Muscle layer of colon (tissue), 2 donors: Measurements from ENCODE around the gene PLEKHB1.
"Not testable (repeated sequence)": the region's sequence is repeated elsewhere in the genome, so short reads cannot be mapped to it uniquely, and the experiment has no call there.

Experiments used
- H3K27ac ChIP-seq: one replicate; pipeline ENCODE4 v1.7.0; 2013; ENCODE audit warnings: low read depth, mild to moderate bottlenecking, low read length, moderate library complexity
- H3K27me3 ChIP-seq, 2 donors: one replicate each; pipeline ENCODE4 v1.7.0; 2013; ENCODE audit warnings: low read length in 2 of 2, mild to moderate bottlenecking in 2 of 2; ENCODE audit not compliant: insufficient read depth in 2 of 2, control insufficient read depth in 1 of 2
- H3K36me3 ChIP-seq: one replicate; pipeline ENCODE4 v1.7.0; 2013; ENCODE audit warnings: mild to moderate bottlenecking, low read length; ENCODE audit not compliant: insufficient read depth
- H3K4me1 ChIP-seq: one replicate; pipeline ENCODE4 v1.7.0; 2013; ENCODE audit warnings: mild to moderate bottlenecking, low read length; ENCODE audit not compliant: insufficient read depth
- H3K4me3 ChIP-seq, 2 donors: one replicate each; pipeline ENCODE4 v1.7.0; 2013; ENCODE audit warnings: low read length in 2 of 2, low read depth in 1 of 2, mild to moderate bottlenecking in 1 of 2, moderate library complexity in 1 of 2
- H3K9ac ChIP-seq: one replicate; pipeline ENCODE4 v1.7.0; 2013; ENCODE audit warnings: low read length
- H3K9me3 ChIP-seq: one replicate; pipeline ENCODE4 v1.7.0; 2013; ENCODE audit warnings: mild to moderate bottlenecking, low read length
- donor health status: abdominal sarcoma.
- donor health status: Adenocarcinoma of cecum.

The PLEKHB1 gene

GRCh38 chr11:73660497-73661034 lies 14.2 kb downstream of the PLEKHB1 start:
- H3K27me3 ChIP-seq: no peaks in the 10 kb centered on the region
- no peaks in the 10 kb centered on the region for H3K4me1 ChIP-seq
- H3K9ac ChIP-seq: no peak overlapping the region
- H3K4me3 ChIP-seq: peak overlapping the region; percentile 12 to 49
- H3K9me3 ChIP-seq: no peaks in the 10 kb centered on the region
- H3K36me3 ChIP-seq: no peaks in the 10 kb centered on the region
- H3K27ac ChIP-seq: no peak overlapping the region

GRCh38 chr11:73661035-73661628 lies 14.8 kb downstream of the PLEKHB1 start:
- H3K27ac ChIP-seq: no peak overlapping the region
- H3K36me3 ChIP-seq: no peaks in the 10 kb centered on the region
- no peaks in the 10 kb centered on the region for H3K9me3 ChIP-seq
- no peak overlapping the region for H3K9ac ChIP-seq
- H3K4me1 ChIP-seq: no peaks in the 10 kb centered on the region
- H3K27me3 ChIP-seq: no peaks in the 10 kb centered on the region
- H3K4me3 ChIP-seq: peak overlapping the region; percentile 33 to 49

DNA sequence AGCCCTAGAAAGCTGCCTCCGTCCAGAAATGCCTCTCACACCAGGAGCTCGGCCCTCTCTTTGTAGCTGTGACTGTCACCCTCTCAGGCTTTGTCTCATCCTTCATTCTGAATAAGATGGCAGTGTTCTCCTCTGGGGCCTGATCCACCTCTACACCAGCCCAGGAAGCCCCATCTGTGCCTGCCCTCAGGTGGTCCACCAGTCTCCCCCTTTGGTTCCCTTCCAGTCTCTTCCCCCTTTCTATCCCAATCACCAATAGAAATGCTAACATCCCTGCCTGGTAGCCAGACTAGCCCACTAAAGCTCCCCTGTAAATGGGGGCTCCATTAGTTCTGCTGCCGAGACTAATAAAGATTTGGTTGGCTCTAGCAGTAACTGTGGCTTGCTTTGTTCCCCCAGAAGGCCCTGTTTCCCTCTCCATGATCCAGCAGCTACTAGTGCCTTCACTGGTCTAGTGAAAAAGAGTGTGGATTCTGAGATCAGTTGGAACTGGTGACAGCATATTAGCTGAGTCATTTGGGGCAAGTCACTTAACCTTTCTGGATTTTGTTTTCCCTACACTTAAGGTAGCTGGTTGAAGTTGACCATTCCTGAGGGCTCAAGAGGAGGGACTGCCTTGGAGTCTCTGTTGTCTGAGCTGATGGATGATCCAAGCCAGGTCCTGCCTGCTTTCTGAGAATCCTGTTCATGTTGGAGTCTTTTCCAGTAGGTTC lies 16.2 kb downstream of the PLEKHB1 start:
- Histone ChIP-seq H3K36me3 (no peaks in the 10 kb centered on the region), H3K27ac (no peak overlapping the region), H3K9ac (no peak overlapping the region), H3K9me3 (no peaks in the 10 kb centered on the region), H3K4me1 (no peaks in the 10 kb centered on the region), H3K4me3 (no peak overlapping the region), H3K27me3 (no peaks in the 10 kb centered on the region)

- Histone ChIP-seq H3K27me3 (no peaks in the 10 kb centered on the region), H3K9me3 (no peaks in the 10 kb centered on the region), H3K27ac (no peak overlapping the region), H3K4me1 (no peaks in the 10 kb centered on the region), H3K9ac (no peak overlapping the region), H3K36me3 (no peaks in the 10 kb centered on the region), H3K4me3 (no peak overlapping the region)
Measured at GRCh38 chr11:73663604-73664495, 17.5 kb downstream of the PLEKHB1 start.

DNA sequence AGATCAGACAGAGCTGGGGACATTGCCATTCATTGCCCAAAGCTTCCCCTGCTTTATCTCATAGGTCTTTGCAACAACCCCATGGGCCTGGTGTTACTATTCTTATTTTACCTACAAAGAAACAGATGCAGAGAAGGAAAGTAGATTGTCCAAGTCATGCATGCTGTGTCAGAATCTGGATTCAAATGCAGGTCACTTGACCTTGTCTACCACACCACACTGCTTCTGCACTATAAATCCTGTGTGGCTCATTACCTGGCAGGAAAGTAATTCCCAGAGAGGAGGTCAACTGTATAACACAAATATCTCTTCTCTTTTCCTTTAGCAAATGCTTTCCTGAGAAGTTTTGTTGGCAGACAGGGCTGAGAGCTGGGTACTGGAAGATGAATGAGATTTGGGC lies 18.5 kb downstream of the PLEKHB1 start:
- H3K27me3 ChIP-seq: no peaks in the 10 kb centered on the region
- H3K4me1 ChIP-seq: no peaks in the 10 kb centered on the region
- no peak overlapping the region for H3K4me3 ChIP-seq
- H3K36me3 ChIP-seq: no peaks in the 10 kb centered on the region
- H3K9me3 ChIP-seq: no peaks in the 10 kb centered on the region
- H3K9ac ChIP-seq: no peak overlapping the region
- H3K27ac ChIP-seq: no peak overlapping the region

GRCh38 chr11:73667891-73668290 lies 21.5 kb downstream of the PLEKHB1 start:
- no peaks in the 10 kb centered on the region for H3K27me3 ChIP-seq
- H3K27ac ChIP-seq: no peak overlapping the region
- H3K9me3 ChIP-seq: no peaks in the 10 kb centered on the region
- H3K4me3 ChIP-seq: no peak overlapping the region
- no peaks in the 10 kb centered on the region for H3K36me3 ChIP-seq
- H3K4me1 ChIP-seq: no peaks in the 10 kb centered on the region
- H3K9ac ChIP-seq: no peak overlapping the region

DNA sequence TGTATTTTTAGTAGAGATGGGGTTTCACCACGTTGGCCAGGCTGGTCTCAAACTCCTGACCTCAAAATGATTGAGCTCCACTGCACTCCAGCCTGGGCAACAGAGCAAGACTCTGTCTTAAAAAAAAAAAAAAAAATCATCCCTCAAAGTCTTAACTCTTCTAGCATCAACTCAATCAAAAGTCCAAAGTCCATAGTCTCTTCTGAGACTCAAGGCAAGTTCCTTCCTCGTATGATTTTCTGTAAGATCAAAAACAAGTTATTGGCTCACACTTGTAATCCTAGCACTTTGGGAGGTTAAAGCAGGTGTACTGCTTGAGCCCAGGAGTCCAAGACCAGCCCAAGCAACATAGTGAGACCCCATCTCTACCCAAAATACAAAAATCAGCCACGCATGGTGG lies 24.4 kb downstream of the PLEKHB1 start:
- Histone ChIP-seq H3K36me3 (no peaks in the 10 kb centered on the region), H3K4me1 (no peaks in the 10 kb centered on the region), H3K27me3 (no peaks in the 10 kb centered on the region), H3K9me3 (no peaks in the 10 kb centered on the region), H3K9ac (no peak overlapping the region), H3K27ac (no peak overlapping the region), H3K4me3 (no peak overlapping the region)

DNA sequence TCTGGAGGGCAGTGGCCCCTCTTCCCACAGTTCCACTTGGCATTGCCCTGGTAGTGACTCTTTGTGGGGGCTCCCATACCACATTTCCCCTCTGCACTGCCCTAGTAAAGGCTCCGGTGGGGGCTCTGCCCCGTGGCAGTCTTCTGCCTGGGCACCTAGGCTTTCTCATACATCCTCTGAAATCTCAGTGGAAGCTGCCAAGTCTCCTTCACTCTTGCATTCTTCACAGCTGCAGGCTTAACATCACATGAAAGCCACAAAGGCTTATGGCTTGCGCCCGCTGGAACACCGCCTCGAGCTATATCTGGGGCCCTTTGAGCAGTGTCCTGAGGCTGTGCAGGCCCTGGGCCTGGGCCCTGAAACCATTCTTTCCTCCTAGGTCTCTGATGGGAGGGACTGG lies 25.3 kb downstream of the PLEKHB1 start:
- Histone ChIP-seq H3K4me3 (no peak overlapping the region), H3K27ac (no peak overlapping the region), H3K4me1 (no peaks in the 10 kb centered on the region)

DNA sequence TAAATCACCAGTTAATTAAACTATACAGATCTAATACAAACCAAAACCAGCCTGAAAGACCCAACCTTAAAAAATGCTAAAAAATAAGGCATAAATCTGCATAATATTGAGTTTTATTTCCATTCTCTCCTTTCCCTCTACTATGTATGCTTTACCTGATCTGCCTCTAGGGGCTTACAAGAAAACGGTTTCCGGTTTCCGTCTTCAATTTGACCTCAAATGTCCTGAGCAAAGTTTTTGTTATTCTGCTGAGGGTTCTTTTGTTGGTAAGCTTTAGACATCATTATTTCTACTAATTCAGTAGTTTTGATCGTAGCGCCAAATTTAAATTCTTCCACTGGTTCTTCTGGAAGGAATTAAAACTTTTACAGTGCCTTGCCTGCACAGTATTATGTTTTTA lies 30.2 kb downstream of the PLEKHB1 start:
- H3K27ac ChIP-seq, H3K9me3 ChIP-seq, H3K9ac ChIP-seq, H3K27me3 ChIP-seq, H3K4me3 ChIP-seq, H3K4me1 ChIP-seq: not testable (repeated sequence)
- H3K36me3 ChIP-seq: peaks cover 15% of the 10 kb centered on the region

More for the DNA sequence above, 25.3 kb downstream of the PLEKHB1 start:
- Histone ChIP-seq H3K9me3 (no peaks in the 10 kb centered on the region), H3K27me3 (no peaks in the 10 kb centered on the region), H3K9ac (no peak overlapping the region), H3K36me3 (no peaks in the 10 kb centered on the region)

DNA sequence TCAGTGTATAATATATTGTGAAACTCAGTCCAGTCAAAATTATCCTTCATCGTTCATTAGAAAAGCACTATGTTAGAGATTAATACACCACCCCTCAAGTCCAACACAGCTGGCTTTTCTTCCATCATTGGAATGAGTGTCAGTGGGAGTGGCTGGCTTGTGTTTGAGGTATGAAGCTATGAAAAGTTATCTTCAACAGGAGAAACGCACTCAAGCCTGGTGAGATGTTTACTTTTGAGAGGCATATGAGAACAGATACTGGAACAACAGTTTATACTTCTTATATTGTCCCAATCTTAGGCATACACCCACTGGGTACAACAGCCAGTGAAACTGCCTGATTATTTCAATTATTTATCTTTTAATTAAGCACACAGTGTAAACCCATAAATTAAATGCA lies 34.3 kb downstream of the PLEKHB1 start:
- no peaks in the 10 kb centered on the region for H3K9me3 ChIP-seq
- H3K27me3 ChIP-seq: no peaks in the 10 kb centered on the region
- no peaks in the 10 kb centered on the region for H3K4me1 ChIP-seq
- no peak overlapping the region for H3K27ac ChIP-seq
- H3K36me3 ChIP-seq: peaks cover 19% of the 10 kb centered on the region
- no peak overlapping the region for H3K9ac ChIP-seq
- H3K4me3 ChIP-seq: no peak overlapping the region

- no peak overlapping the region for H3K27ac ChIP-seq
- no peak overlapping the region for H3K9ac ChIP-seq
- H3K27me3 ChIP-seq: no peaks in the 10 kb centered on the region
- H3K9me3 ChIP-seq: no peaks in the 10 kb centered on the region
- no peaks in the 10 kb centered on the region for H3K4me1 ChIP-seq
- peaks cover 3% of the 10 kb centered on the region for H3K36me3 ChIP-seq
- no peak overlapping the region for H3K4me3 ChIP-seq
Measured at GRCh38 chr11:73693899-73694525, 47.6 kb downstream of the PLEKHB1 start.
